ENCODE measurements around the gene PRUNE2. TPM values are rescaled to one million over a fixed set of nuclear protein-coding genes. Genes with fewer than 3 reads are reported as not detected.

The PRUNE2 gene
- total RNA-seq, 4 donors from 2014 or later: 4.1 to 13.1 (median 5.4) TPM

GRCh38 chr9:76646249-76646648 lies 259.7 kb downstream of the PRUNE2 start:
- no peak overlapping the region for H3K4me3 ChIP-seq (ENCODE audit: low read depth, poor library complexity, severe bottlenecking)
- TF ChIP-seq CTCF (IDR thresholded peaks at IDR 0.05) (no peak), POLR2A (IDR thresholded peaks at IDR 0.05) (no peak)
- DNase-seq (ENCODE audit: low spot score in 2 of 2): no peak
- 54 to 55% methylated on average over 4 of the region's 4 CpGs for WGBS, 2 donors
- intact Hi-C loops (cut with DNase I; ENCODE audit: low total_unique reads): no loop called here

- TF ChIP-seq CTCF (IDR thresholded peaks at IDR 0.05) (no peak), POLR2A (IDR thresholded peaks at IDR 0.05) (no peak)
- H3K4me3 ChIP-seq (ENCODE audit: low read depth, poor library complexity, severe bottlenecking): no peak overlapping the region
- 95 to 98% methylated on average over 10 of the region's 10 CpGs for WGBS, 2 donors
- intact Hi-C loops (cut with DNase I; ENCODE audit: low total_unique reads): no loop called here
- no peak for DNase-seq (ENCODE audit: low spot score in 2 of 2)
Observed at GRCh38 chr9:76644647-76645250, 261.2 kb downstream of the PRUNE2 start.

GRCh38 chr9:76644171-76644570 lies 261.7 kb downstream of the PRUNE2 start:
- no peak for DNase-seq (ENCODE audit: low spot score in 2 of 2)
- WGBS, 2 donors: 80 to 89% methylated on average over 4 of the region's 4 CpGs
- no peak for TF ChIP-seq CTCF (IDR thresholded peaks at IDR 0.05)
- no peak for TF ChIP-seq POLR2A (IDR thresholded peaks at IDR 0.05)
- intact Hi-C loops (cut with DNase I; ENCODE audit: low total_unique reads): no loop called here
- no peak overlapping the region for H3K4me3 ChIP-seq (ENCODE audit: low read depth, poor library complexity, severe bottlenecking)

GRCh38 chr9:76643399-76644117 lies 262.4 kb downstream of the PRUNE2 start:
- intact Hi-C loops (cut with DNase I; ENCODE audit: low total_unique reads): no loop called here
- TF ChIP-seq POLR2A (IDR thresholded peaks at IDR 0.05) (no peak), CTCF (IDR thresholded peaks at IDR 0.05) (no peak)
- 73 to 81% methylated on average over 6 of the region's 6 CpGs for WGBS, 2 donors
- DNase-seq (ENCODE audit: low spot score in 2 of 2): no peak
- H3K4me3 ChIP-seq (ENCODE audit: low read depth, poor library complexity, severe bottlenecking): no peak overlapping the region

- 66 to 71% methylated on average over 5 of the region's 5 CpGs for WGBS, 2 donors
- no peak for DNase-seq (ENCODE audit: low spot score in 2 of 2)
- intact Hi-C loops (cut with DNase I; ENCODE audit: low total_unique reads): no loop called here
- TF ChIP-seq CTCF (IDR thresholded peaks at IDR 0.05): no peak
- no peak for TF ChIP-seq POLR2A (IDR thresholded peaks at IDR 0.05)
- no peak overlapping the region for H3K4me3 ChIP-seq (ENCODE audit: low read depth, poor library complexity, severe bottlenecking)
Observed at GRCh38 chr9:76642701-76643209, 263.2 kb downstream of the PRUNE2 start.

All from lower leg skin (tissue), 4 donors.